Right lobe of liver (tissue), 6 donors: ENCODE data around the gene LURAP1L. TPM values are rescaled to one million over a fixed set of nuclear protein-coding genes. Genes with fewer than 3 reads are reported as not detected.
A peak's percentile ranks its signal among the peaks of the same experiment; 100 is the strongest.

Source experiments
- ATAC-seq, 4 donors: fragments of 200-7000 bp; cut with Tn5 transposase; one replicate each; pipeline ENCODE4 v1.9.1; 2020; ENCODE audit warnings: mild to moderate bottlenecking in 4 of 4, moderate library complexity in 4 of 4
- DNase-seq, 3 donors: peaks; one replicate each; pipeline ENCODE4 v3.0.0-alpha.2; 2020
- H3K27ac ChIP-seq, 3 donors: fragments of 200-600 bp; one replicate each; pipeline ENCODE4 v1.8.0; 2022
- H3K27me3 ChIP-seq, 2 donors: fragments of 200-600 bp; one replicate each; pipeline ENCODE4 v1.8.0; 2022
- H3K36me3 ChIP-seq, 4 donors: fragments of 200-600 bp; sonication (generic) in 1 of 4; one replicate each; pipeline versions ENCODE4 v1.5.1 to v1.8.0; 2017 to 2022; ENCODE audit warnings: control low read depth in 1 of 4
- H3K4me1 ChIP-seq, 4 donors: fragments of 200-600 bp; sonication (generic) in 1 of 4; one replicate each; pipeline versions ENCODE4 v1.5.1 to v1.8.0; 2017 to 2022; ENCODE audit warnings: control low read depth in 1 of 4
- H3K4me3 ChIP-seq, 3 donors: fragments of 200-600 bp; one replicate each; pipeline ENCODE4 v1.8.0; 2022
- H3K9me3 ChIP-seq, 4 donors: fragments of 200-600 bp; sonication (generic) in 1 of 4; one replicate each; pipeline versions ENCODE4 v1.5.1 to v1.8.0; 2017 to 2022; ENCODE audit warnings: control low read depth in 1 of 4
- CTCF ChIP-seq, 4 donors: fragments of 200-600 bp in 3 of 4; fragments of 450-650 bp in 1 of 4; IDR thresholded peaks; one replicate each; pipeline versions ENCODE4 v1.5.1 to v1.8.0; 2016 to 2022; ENCODE audit warnings: antibody characterized with exemption in 4 of 4, mild to moderate bottlenecking in 2 of 4
- POLR2A ChIP-seq: fragments of 450-650 bp; IDR thresholded peaks from one replicate; pipeline ENCODE4 v1.6.1; 2017; ENCODE audit warnings: antibody characterized with exemption, mild to moderate bottlenecking
- WGBS: methylation state at CpG from one replicate; pipeline ENCODE4 v1.1.6; 2018; ENCODE audit warnings: low coverage, low lambda C conversion rate; ENCODE audit not compliant: insufficient coverage; ENCODE audit errors: missing lambda C conversion rate; 5-methylcytosine and 5-hydroxymethylcytosine counted together
- intact Hi-C, 2 donors: fragments of 100-400 bp; cut with DNase I; formaldehyde crosslinking; loops; one replicate each; pipeline versions ENCODE4 v1.11.2 to v1.14.1; 2022
- total RNA-seq, 6 experiments: library from RNA; depleted of rRNA in 2 of 6; stranded (reverse); fragments of >200 nt in 2 of 6; fragmentation: NEBNext Ultra II Directional in 3 of 6; extraction: Animal tissue kit (Norgen Biotek cat#: 25700) in 3 of 6; gene quantifications; one replicate each; pipeline versions ENCODE4 v1.1.0 to v1.2.4, GENCODE V29; 2016 to 2023
- donor health status: DM: no; HTN: yes; CAD: no.
- donor health status: DM: no; HTN: no; CAD: no.
- donor health status: DM: no; HTN: no; CAD: no.
- donor health status: DM: no; HTN: yes; CAD: no.
- donor health status: DM: no; HTN: yes; CAD: no.

Gene LURAP1L
- total RNA-seq, 6 experiments from 2014 or later: 9.6 to 38.0 (median 18.8) TPM

GRCh38 chr9:12790883-12791282 is 16.1 kb downstream of the LURAP1L start:
- Histone ChIP-seq H3K27ac (no peak overlapping the region), H3K4me1 (peaks cover 0 to 30% (median 9%) of the 10 kb centered on the region in 4 donors), H3K27me3 (no peaks in the 10 kb centered on the region), H3K4me3 (no peak overlapping the region), H3K36me3 (no peaks in the 10 kb centered on the region), H3K9me3 (no peaks in the 10 kb centered on the region)
- intact Hi-C loops: no loop called here
- ATAC-seq (no peak), DNase-seq (no peak)
- TF ChIP-seq POLR2A (no peak), CTCF (IDR thresholded peaks at IDR 0.05) (no peak)
- 75% methylated on average over 3 of the region's 3 CpGs for WGBS

DNA sequence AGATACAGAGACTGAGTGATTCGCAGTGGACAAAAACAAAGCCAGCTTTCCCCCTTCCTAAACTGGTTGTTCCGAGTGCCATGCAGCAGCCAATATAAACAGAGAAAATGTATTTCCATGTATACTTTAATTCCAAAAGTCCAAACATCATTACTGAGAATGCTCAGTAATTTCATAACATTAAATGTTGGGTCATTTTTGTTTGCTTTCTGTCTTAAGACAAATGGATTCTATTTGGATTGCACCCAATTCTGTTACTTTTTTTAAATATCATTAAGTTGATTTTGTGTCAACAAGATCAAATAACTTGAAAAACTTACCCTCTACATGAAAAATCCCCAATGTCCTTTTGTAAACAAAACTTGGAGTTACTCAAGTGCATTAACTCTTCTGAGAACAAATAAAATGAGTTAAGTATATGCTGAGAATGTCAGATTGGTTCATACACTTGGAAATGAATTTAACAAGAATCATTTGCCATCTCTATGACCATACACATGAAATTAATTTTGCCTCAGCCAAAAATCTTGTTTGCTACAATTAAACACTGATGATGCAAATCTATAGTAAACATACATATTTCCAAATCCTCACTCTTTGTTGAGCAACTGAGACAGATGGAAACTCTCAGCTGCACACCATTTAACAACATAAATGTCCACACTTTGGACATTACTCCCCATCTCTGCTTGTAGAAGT is 19.4 kb downstream of the LURAP1L start:
- no peak for DNase-seq
- Histone ChIP-seq H3K9me3 (no peaks in the 10 kb centered on the region), H3K4me1 (peaks cover 0 to 28% (median 9%) of the 10 kb centered on the region in 4 donors), H3K27ac (peak overlapping the region in 2 of 3 donors; percentile 13 to 45), H3K4me3 (no peak overlapping the region), H3K27me3 (no peaks in the 10 kb centered on the region), H3K36me3 (no peaks in the 10 kb centered on the region)
- TF ChIP-seq CTCF (IDR thresholded peaks at IDR 0.05) (no peak), POLR2A (no peak)
- intact Hi-C loops: no loop called here
- 16% methylated on average over 2 of the region's 2 CpGs for WGBS
- ATAC-seq: peak; percentile 60 to 84 (median 66)

- TF ChIP-seq CTCF (IDR thresholded peaks at IDR 0.05): no peak
- TF ChIP-seq POLR2A: no peak
- no peaks in the 10 kb centered on the region for H3K9me3 ChIP-seq
- DNase-seq (no peak), ATAC-seq (no peak)
- no peaks in the 10 kb centered on the region for H3K36me3 ChIP-seq
- H3K4me1 ChIP-seq: peaks cover 0 to 28% (median 9%) of the 10 kb centered on the region in 4 donors
- H3K27ac ChIP-seq: no peak overlapping the region
- WGBS: 77% methylated on average over 1 of the region's 1 CpG
- no peaks in the 10 kb centered on the region for H3K27me3 ChIP-seq
- no peak overlapping the region for H3K4me3 ChIP-seq
- intact Hi-C loops: no loop called here
Observed at GRCh38 chr9:12796601-12797000, 21.8 kb downstream of the LURAP1L start.

- 70% methylated on average over 1 of the region's 1 CpG for WGBS
- no peaks in the 10 kb centered on the region for H3K9me3 ChIP-seq
- ATAC-seq (no peak), DNase-seq (no peak)
- no peak overlapping the region for H3K4me3 ChIP-seq
- intact Hi-C loops: no loop called here
- no peak overlapping the region for H3K27ac ChIP-seq
- TF ChIP-seq POLR2A (no peak), CTCF (IDR thresholded peaks at IDR 0.05) (no peak)
- H3K4me1 ChIP-seq: peaks cover 0 to 28% (median 9%) of the 10 kb centered on the region in 4 donors
- H3K27me3 ChIP-seq: no peaks in the 10 kb centered on the region
- H3K36me3 ChIP-seq: no peaks in the 10 kb centered on the region
Observed at GRCh38 chr9:12797037-12797436, 22.2 kb downstream of the LURAP1L start.
